NB4 (cell line): ENCODE data around the gene ZNF148.

Experiments
- DNase-seq: peaks from one replicate; pipeline ENCODE4 v3.0.0; 2010; ENCODE audit warnings: low read depth
- H3K4me3 ChIP-seq: one replicate; pipeline ENCODE4 v1.5.1; 2011; ENCODE audit warnings: mild to moderate bottlenecking, low read depth, low read length, moderate library complexity
- CTCF ChIP-seq: IDR thresholded peaks from one replicate; pipeline ENCODE4 v1.5.1; 2012; ENCODE audit warnings: low read depth, low read length
- MAX ChIP-seq: IDR thresholded peaks from 2 replicates; pipeline ENCODE4 v1.6.1; 2011; ENCODE audit warnings: low read depth, low read length
- MYC ChIP-seq: IDR thresholded peaks from 2 replicates; pipeline ENCODE4 v1.6.1; 2011; ENCODE audit warnings: low read depth, low read length
- POLR2A ChIP-seq: IDR thresholded peaks from 2 replicates; pipeline ENCODE4 v1.6.1; 2011; ENCODE audit warnings: mild to moderate bottlenecking; ENCODE audit not compliant: insufficient read length; ENCODE audit errors: extremely low read depth

Gene ZNF148

GRCh38 chr3:125374996-125375941 is at the start of gene ZNF148:
Gene ZNF148 (minus strand): TSS chr3:125375325. CDS start chr3:125313640, 61,685 bp downstream.
- peak within 1 kb of the TSS; percentile 96 for H3K4me3 ChIP-seq
- TF ChIP-seq POLR2A (peak; percentile 97), MAX (peak; percentile 74), MYC (peak; percentile 81), CTCF (no peak)
- DNase-seq = peak; percentile 94

GRCh38 chr3:125418306-125418705 is 43.2 kb upstream of the ZNF148 start:
- DNase-seq = no peak
- TF ChIP-seq CTCF (no peak), MAX (no peak), POLR2A (no peak), MYC (no peak)
- H3K4me3 ChIP-seq = no peak overlapping the region

GRCh38 chr3:125416235-125416634 is 41.1 kb upstream of the ZNF148 start:
- no peak overlapping the region for H3K4me3 ChIP-seq
- no peak for DNase-seq
- TF ChIP-seq CTCF = no peak
- no peak for TF ChIP-seq POLR2A
- TF ChIP-seq MYC = no peak
- TF ChIP-seq MAX = no peak

- no peak for TF ChIP-seq MYC
- TF ChIP-seq MAX = no peak
- no peak for TF ChIP-seq POLR2A
- TF ChIP-seq CTCF = no peak
- no peak for DNase-seq
- H3K4me3 ChIP-seq = no peak overlapping the region
Observed at GRCh38 chr3:125414669-125415068, 39.5 kb upstream of the ZNF148 start.

- TF ChIP-seq MYC = no peak
- TF ChIP-seq CTCF = no peak
- H3K4me3 ChIP-seq = no peak overlapping the region
- no peak for DNase-seq
Observed at GRCh38 chr3:125410922-125411321, 35.8 kb upstream of the ZNF148 start.
